Measurements from ENCODE around the gene RAB7B. TPM values are rescaled to one million over a fixed set of nuclear protein-coding genes. Genes with fewer than 3 reads are reported as not detected.

RAB7B gene
- total RNA-seq, 1 donor from 2014 or later: not detected

DNA sequence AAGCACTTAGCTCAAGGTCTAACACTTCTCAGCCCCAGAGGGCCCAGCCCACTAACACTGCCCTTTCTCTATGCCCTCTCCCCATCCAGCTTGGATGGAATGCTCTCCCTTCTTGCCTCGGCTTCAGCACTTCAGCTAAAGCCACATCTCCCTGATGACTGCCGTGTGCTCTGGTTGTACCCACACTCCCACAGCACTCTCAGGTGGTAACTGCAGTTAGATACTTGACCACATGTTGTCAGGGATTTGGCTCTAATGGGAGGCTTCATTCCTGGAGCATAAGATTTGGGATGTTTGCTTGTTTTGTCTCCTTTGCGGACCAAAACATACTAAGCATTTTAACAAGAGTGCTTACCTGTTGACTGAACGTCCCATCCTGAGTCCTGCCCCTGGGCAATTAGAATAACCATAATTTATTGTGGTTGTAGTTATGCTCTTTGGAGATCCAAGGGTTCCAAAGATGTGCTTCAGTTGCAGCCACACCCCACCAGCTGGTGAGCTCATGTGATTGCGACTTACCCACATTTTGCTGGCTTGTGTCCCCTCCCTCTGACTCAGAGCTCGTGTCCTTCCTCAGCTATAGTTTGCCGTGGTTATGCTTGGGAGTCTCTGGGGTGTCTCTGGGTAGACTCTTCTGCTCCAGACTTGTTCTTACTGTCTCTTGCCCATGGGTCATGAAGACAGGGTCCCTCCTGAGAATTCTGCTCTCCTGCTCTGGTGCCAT lies 52.2 kb downstream of the RAB7B start:
- peak in 1 of 2 donors; percentile 35 for DNase-seq (ENCODE audit: low read depth in 2 of 2)

- peak in 1 of 2 donors; percentile 15 for DNase-seq (ENCODE audit: low read depth in 2 of 2)
These were observed 52.9 kb downstream of the RAB7B start for GRCh38 chr1:205950280-205950679.

- DNase-seq (ENCODE audit: low read depth in 2 of 2): no peak
These were observed 53.4 kb downstream of the RAB7B start for GRCh38 chr1:205949753-205950152.

DNA sequence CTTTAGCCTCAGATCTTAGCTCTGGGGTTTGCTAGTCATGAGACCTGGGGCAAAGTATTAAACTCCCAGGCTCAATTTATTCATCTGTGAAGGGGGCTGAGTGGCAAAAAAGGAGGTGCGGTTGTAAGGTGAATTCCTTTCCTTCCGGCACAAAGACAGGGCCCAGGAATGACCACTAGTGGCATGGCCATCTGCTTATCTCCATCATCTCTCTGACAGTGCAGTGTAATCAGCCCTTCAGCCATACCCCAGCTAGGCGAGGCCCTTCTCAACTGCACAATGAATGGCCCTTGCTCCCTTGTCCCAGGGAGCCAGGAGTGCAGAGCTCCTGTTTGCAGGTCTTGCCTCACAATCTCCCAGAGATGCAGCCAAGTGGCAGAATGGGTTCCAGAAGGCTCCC lies 54.3 kb downstream of the RAB7B start:
- no peak for DNase-seq (ENCODE audit: low read depth in 2 of 2)

DNA sequence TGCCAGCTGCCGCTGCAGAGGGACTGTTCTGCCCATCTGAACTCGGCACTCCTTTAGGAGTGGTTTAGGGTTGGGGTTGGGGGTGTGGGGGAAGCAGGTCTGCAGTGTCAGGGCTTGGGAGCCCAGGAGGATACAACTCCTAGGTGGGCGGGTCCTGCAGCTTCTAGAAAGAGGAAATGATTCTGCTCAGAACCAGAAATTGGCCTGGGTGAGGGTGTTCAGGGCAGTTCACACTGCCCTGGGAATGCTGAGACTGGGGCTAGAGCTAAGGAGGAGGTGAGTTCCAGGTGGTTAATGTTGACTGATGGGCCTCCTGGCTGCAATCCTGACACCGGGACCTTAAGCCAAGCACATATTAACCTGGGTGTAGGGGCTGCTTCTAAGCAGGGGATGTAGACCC lies 55.2 kb downstream of the RAB7B start:
- DNase-seq (ENCODE audit: low read depth in 2 of 2): no peak

DNA sequence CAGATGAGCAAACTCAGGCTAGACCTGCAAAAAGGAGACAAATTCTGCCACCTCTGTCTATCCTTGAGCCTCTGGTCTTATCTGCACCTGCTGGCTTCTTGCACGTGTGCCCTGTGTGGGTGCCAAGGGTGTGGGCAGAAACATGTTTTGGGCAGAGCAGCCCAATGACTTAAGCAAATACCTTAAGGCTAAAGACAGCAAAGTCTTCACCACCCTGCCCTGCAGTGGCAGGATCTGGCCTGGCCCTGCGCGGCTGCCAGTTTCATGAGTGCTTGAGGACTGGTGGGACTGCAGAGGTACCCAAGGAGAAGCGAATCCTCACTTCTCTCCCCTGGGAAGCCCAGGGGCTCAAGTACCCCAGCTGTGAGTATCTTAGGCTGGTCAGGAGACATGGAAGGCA lies 56.2 kb downstream of the RAB7B start:
- DNase-seq (ENCODE audit: low read depth in 2 of 2): no peak

DNA sequence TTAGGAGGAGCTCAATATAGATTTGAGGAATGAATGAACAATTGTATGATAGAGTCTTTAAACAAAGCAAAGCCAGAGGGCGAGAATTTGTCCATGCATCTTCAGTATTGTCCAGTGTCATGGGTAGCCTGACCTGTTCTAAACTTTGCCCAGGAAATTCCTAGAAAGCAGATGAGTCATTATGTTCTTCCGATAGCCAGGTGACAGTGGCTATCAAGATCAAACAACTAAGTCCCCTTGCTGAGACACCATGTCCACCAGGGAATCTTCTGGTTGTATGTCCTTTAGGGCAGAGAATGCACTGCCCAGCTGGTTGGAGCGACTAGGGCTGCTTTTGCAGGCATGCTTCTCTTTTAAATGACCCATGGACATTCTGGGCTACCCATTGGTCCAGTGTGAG lies 58.1 kb downstream of the RAB7B start:
- DNase-seq (ENCODE audit: low read depth in 2 of 2): no peak

- DNase-seq (ENCODE audit: low read depth in 2 of 2): no peak
These were observed 58.7 kb downstream of the RAB7B start for GRCh38 chr1:205944525-205944924.

- no peak for DNase-seq (ENCODE audit: low read depth in 2 of 2)
These were observed 60.0 kb downstream of the RAB7B start, which contains the start of gene SLC26A9 for GRCh38 chr1:205943245-205943644. TSS of gene SLC26A9 (minus strand) at chr1:205943456. CDS start at chr1:205935820, 7,636 bp downstream.

GRCh38 chr1:205942631-205943159 lies 60.5 kb downstream of the RAB7B start:
- no peak for DNase-seq (ENCODE audit: low read depth in 2 of 2)

- DNase-seq (ENCODE audit: low read depth in 2 of 2): no peak
These were observed 62.5 kb downstream of the RAB7B start for GRCh38 chr1:205940710-205941109.

GRCh38 chr1:205939690-205940330 lies 63.4 kb downstream of the RAB7B start:
- DNase-seq (ENCODE audit: low read depth in 2 of 2): peak in 1 of 2 donors; percentile 40

DNA sequence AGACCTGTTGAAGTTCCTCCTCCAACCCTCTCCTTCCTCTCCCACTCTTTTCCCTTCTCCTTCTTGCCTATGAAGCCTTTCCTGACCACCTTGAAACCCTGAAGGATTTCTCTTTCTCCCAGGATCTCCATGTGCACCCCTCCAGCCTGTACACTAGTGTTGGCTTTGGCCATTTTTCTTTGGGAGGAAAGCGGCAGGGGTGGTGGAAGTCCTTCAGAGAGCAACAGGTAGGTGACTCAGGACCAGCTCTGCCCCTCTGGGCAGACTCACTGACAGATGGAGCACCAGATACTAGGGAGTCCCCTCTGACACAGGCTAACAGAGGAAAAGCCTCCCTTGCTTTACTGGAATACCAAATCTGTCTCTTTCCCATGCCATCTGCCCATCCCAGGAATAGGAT lies 64.5 kb downstream of the RAB7B start:
- no peak for DNase-seq (ENCODE audit: low read depth in 2 of 2)

- DNase-seq (ENCODE audit: low read depth in 2 of 2): peak in 1 of 2 donors; percentile 69
These were observed 66.2 kb downstream of the RAB7B start for GRCh38 chr1:205936846-205937586.

DNA sequence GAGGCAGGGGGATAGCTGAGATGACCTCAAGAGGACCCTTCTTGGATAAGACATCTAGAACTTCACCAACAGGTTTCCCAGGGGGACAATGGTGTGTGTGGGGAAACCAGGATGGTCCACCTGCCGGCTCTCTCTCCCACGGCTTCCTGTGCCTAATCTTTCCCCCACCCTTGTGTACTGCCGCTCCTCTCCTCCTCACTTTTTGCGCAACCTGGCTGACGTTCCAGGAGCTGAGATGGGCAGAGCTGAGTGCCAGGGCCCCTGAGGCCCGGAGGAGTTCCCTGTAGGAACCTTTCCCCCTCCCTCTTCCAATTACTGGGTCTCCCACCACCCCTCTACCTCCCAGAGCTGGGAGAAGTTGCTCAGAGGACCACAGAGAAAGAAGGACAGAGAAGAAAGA lies 66.9 kb downstream of the RAB7B start:
- DNase-seq (ENCODE audit: low read depth in 2 of 2): no peak

DNA sequence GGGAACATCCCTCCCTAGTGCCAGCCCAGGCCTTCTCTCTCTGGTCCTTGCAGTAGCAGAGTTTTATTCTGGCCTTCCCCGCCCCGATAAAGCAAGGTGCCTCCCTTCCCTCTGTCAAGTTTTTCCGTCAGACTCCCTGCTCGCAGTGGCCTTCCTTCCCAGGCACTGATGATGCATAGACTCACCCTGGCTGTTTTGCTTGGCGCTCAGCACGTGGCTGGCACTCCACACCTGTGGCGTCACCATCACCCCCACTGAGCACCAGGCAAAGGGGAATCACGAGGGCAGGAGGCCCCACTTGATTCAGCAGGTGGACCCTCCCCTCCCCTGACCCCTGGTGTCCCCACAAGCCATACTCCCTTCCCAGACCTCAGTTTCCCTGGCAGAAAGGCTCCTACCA lies 67.3 kb downstream of the RAB7B start:
- DNase-seq (ENCODE audit: low read depth in 2 of 2): no peak

DNA sequence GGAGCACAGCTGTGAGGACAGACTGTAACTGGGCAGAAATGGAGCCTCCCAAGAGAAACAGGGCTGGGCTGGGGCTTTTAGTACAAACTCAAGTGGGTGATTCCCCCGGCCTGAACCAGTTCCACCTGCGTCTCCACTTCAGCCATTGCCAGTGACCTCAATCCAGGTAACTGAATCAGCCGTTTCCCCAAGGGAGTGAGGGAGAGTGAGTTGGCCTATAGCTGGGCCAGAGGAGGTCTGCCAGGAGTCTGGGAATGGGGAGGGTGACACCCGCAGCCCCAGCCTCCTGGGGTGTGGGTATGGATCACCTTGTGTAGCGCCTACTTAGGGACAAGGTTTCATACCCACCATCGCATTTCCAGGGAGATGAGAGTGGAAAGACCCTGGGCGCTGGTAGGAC lies 68.4 kb downstream of the RAB7B start:
- DNase-seq (ENCODE audit: low read depth in 2 of 2): no peak

DNA sequence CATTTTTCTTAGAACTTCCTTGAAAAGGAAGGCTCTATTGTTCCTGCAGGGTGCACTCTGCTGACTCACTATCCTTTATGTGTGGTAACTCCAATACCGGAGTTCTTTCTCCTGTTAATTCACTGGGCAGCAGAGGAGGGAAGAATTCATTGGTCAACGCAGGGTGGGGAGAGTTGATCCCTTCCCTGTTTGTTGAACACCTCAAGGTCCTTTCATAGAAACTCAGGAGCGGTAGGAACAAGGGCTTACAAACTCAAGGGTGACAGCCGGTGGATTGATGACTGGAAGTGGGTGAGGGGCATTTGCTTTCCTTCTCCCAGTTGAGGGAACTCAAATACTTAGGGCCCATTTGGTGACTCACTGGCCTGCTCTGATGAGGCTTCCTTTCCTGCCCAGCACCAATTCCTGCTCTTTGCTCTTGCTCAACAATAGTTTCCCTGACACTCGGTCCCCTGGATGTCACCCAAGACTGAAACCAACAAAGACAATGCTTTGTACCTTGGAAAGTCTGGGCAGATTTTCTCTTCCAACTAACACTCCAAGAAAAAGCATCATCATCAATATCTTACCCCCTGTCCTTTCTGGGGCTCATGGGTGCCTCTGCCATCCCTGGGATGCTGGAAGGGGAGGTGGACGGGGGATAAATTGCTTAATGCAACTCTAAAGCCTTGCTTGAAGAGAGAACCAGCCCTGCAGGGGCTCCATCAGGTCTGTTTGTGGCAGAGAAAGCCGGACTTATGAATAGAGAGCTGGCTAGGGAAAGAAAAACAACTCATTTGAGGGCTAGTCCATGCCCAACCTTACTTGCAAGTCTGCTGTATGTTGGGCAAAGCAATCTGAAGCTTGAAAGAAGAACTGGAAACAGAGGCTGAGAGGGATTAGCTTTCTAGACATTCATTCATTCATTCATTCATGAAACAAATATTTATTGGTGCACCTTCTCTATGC lies 69.2 kb downstream of the RAB7B start:
- peak; percentile 63 to 90 for DNase-seq (ENCODE audit: low read depth in 2 of 2)

DNA sequence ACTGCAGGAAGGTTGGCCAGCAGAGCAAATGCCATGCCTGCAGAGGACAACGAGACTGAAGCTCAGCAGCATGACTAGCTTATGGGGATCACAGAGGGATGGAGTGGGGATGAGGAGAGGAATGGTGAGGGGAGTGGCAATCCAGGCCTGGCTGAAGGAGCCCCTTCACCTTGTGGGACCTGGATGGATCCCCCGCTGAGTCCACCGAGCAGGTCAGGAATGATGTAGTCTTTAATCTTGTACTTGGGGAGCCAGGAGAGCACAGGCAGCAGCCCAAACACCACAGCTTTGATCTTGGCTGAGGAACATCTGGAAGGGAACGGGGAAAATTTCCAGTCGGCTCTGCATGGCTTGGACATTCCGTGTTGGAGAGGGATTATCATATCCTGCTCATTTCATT lies 70.4 kb downstream of the RAB7B start:
- no peak for DNase-seq (ENCODE audit: low read depth in 2 of 2)

DNA sequence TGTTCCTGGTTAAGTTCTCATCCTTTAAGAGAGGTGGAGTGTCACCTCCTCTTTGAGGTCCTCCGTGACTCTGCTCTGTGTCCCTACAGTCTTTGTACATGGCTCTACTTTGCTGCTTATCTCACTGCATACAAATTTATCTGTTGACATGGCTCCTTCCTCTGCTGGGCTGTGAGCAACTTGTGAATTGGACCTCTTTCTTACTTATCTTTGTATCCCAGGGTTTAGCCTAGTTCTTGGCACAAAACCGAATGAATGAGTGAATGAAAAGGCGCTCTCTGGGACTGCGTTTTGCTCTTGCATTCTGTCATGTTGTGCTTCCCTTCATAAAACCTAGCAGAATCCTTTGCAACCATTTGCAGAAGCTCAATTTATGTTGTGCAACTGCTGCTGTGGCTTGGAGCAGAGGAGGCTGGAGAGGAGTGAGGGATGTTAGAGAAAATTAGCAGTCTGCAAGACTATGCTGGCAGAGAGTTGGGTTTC lies 72.4 kb downstream of the RAB7B start:
- no peak for DNase-seq (ENCODE audit: low read depth in 2 of 2)

GRCh38 chr1:205930195-205930577 lies 73.0 kb downstream of the RAB7B start:
- DNase-seq (ENCODE audit: low read depth in 2 of 2): no peak

Data from lung microvascular endothelial cell (primary cell).